IPS-18a (cell line): ENCODE data around the gene POLD3.

ENCODE experiments used
- H3K27ac ChIP-seq: one replicate; pipeline ENCODE4 v1.5.1; 2013; ENCODE audit warnings: low read length
- H3K27me3 ChIP-seq: one replicate; pipeline ENCODE4 v1.6.1; 2013; ENCODE audit warnings: mild to moderate bottlenecking, low read length; ENCODE audit not compliant: control insufficient read depth, insufficient read depth
- H3K36me3 ChIP-seq: one replicate; pipeline ENCODE4 v1.6.1; 2013; ENCODE audit warnings: low read depth, low read length; ENCODE audit not compliant: control insufficient read depth
- H3K4me1 ChIP-seq: one replicate; pipeline ENCODE4 v1.6.1; 2013; ENCODE audit warnings: low read depth, low read length; ENCODE audit not compliant: control insufficient read depth
- H3K4me3 ChIP-seq: one replicate; pipeline ENCODE4 v1.5.1; 2013; ENCODE audit warnings: low read length
- H3K9ac ChIP-seq: one replicate; pipeline ENCODE4 v1.6.1; 2013; ENCODE audit warnings: mild to moderate bottlenecking, low read length, moderate library complexity
- H3K9me3 ChIP-seq: one replicate; pipeline ENCODE4 v1.6.1; 2013; ENCODE audit warnings: low read depth, low read length; ENCODE audit not compliant: control insufficient read depth

The POLD3 gene

DNA sequence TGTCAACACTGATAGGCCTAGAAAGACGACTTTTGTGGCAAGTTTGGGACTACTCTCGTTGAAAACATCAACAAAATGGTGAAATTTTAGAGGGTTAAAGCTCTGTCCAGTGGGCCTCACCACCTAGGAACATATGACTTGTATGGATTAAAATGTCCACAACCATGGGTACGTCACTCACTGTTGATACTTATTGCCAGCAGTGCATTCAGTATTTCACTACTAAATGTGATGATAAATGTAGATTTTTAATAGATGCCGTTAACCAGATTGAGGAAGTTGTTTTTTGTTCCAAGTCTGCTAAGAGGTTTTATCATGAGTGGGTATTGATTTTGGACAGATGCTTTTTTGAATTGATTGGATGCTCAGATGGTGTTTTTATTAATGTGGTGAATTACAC is 33.7 kb downstream of the POLD3 start:
- no peaks in the 10 kb centered on the region for H3K9me3 ChIP-seq
- no peaks in the 10 kb centered on the region for H3K4me1 ChIP-seq
- peaks cover 25% of the 10 kb centered on the region for H3K36me3 ChIP-seq
- no peak overlapping the region for H3K4me3 ChIP-seq
- H3K27ac ChIP-seq = no peak overlapping the region
- H3K9ac ChIP-seq = no peak overlapping the region
- no peaks in the 10 kb centered on the region for H3K27me3 ChIP-seq

DNA sequence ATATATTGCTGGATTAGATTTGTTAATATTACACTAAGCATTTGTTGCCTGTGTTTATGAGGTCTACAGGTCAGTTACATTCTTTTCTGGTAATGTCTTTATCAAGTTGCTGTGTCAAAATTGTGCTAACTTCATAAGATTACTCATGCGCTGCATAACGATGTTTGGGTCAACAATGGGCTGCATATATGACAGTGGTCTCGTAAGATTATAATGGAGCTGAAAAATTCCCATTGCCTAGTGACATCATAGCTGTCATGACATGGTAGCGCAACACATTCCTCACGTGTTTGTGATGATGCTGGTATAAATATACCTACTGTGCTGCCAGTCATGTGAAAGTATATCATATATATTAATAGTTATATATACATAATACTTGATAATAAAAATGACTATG is 34.2 kb downstream of the POLD3 start:
- H3K27me3 ChIP-seq = no peaks in the 10 kb centered on the region
- no peak overlapping the region for H3K27ac ChIP-seq
- H3K4me3 ChIP-seq = no peak overlapping the region
- peaks cover 25% of the 10 kb centered on the region for H3K36me3 ChIP-seq
- H3K4me1 ChIP-seq = no peaks in the 10 kb centered on the region
- H3K9me3 ChIP-seq = no peaks in the 10 kb centered on the region
- no peak overlapping the region for H3K9ac ChIP-seq

DNA sequence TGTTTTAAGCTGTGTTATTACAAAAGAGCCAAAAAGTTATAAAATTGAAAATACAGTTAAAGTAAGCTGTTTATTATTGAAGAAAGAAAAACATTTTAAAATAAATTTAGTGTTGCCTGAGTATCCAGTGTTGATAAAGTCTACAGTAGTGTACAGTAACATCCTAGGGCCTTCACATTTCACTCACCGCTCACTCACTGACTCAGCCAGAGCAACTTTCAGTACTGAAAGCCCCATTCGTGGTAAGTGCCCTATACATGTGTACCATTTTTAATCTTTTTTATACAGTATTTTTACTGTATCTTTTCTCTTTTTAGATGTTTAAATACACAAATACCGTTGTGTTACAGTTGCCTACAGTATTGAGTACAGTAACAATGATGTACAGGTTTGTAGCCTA is 35.0 kb downstream of the POLD3 start:
- no peaks in the 10 kb centered on the region for H3K27me3 ChIP-seq
- no peak overlapping the region for H3K4me3 ChIP-seq
- no peaks in the 10 kb centered on the region for H3K9me3 ChIP-seq
- no peak overlapping the region for H3K27ac ChIP-seq
- no peaks in the 10 kb centered on the region for H3K4me1 ChIP-seq
- H3K36me3 ChIP-seq = peaks cover 31% of the 10 kb centered on the region
- H3K9ac ChIP-seq = no peak overlapping the region

DNA sequence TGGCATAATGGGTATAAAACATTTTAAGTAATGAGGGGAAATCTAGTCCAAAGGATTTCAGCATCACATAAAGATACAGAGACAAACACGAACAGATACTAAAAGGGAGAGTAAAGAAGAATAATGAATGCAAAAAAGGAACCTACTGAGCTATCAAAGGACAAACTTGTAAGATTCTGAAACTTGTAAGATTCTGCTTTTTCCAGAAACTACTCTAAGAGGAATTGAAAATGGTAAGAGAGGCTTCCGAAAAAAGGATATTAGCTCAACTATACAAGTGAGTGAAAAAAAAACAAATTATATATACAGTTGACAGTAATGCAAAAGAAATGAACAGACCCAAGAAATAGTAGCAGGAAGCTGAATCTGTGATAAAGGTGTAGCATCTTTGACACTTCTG is 37.7 kb downstream of the POLD3 start:
- no peaks in the 10 kb centered on the region for H3K4me1 ChIP-seq
- H3K9ac ChIP-seq = no peak overlapping the region
- H3K27me3 ChIP-seq = no peaks in the 10 kb centered on the region
- H3K36me3 ChIP-seq = peaks cover 42% of the 10 kb centered on the region
- no peak overlapping the region for H3K27ac ChIP-seq
- H3K4me3 ChIP-seq = no peak overlapping the region
- no peaks in the 10 kb centered on the region for H3K9me3 ChIP-seq

DNA sequence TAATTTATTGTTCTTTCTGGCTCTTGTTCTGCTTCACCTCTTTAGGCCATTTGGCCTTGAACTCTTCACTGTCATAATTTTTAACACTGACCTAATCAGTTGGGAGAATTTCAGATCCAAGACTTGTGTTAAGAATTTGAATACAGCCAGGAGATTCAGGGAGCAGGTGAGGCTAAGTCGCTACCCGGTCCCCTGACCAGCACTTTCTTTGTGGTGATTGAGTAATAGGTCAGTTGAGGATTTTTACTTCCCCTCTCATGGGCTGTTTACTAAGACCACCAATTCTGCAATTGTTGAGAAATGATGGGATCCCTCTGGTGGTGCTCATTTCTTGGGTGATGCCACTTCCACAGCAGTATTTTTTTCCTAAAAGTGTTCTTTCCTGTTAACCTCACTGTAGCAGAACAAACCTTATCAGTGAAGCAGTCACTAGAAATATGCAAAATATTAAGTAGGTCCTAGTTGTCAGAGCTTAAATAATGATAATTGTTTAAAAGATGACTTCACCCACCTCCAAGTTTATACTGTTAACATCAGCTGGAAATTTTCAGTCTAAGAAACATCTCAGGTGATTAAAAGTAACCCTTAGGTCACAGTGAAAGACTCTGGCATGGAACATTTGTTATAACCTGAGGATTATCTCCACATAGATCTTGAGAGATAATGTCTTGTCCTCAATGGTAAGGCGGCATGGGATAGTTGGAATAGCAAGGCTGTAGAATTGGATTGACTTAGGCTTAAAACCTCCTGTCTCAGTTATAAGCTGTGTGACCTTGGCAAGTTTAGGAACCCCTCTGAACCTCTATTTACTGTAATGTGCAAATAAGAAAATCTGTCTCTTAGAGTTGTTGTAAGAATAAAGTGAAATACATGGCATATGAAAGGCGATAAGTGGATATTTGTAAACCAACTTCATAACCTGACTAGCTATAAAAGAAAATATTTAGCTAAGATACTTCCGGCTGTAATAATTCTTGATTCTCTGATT is 41.3 kb downstream of the POLD3 start:
- Histone ChIP-seq H3K36me3 (peaks cover 60% of the 10 kb centered on the region), H3K4me1 (no peaks in the 10 kb centered on the region), H3K27ac (no peak overlapping the region)

DNA sequence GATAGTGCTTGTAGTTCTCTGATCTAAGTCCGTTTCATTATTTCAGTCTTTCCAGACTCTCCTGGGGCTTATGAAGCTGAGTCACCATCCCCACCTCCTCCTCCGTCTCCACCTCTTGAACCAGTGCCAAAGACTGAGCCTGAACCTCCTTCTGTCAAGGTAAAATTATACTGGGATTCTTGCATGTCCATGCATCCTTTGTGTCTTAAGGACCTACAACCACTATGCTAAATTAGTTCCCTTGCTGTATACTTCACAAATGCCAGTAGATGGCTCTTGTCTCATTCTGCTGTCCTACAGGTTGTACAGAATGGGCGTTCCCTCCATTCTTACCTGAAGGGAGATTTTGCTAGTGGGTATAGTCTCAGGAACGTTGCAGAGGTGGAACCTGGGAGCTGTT is 42.2 kb downstream of the POLD3 start:
- H3K4me3 ChIP-seq = no peak overlapping the region
- no peak overlapping the region for H3K27ac ChIP-seq
- H3K36me3 ChIP-seq = peaks cover 58% of the 10 kb centered on the region
- no peaks in the 10 kb centered on the region for H3K9me3 ChIP-seq
- H3K27me3 ChIP-seq = no peaks in the 10 kb centered on the region
- H3K9ac ChIP-seq = no peak overlapping the region
- no peaks in the 10 kb centered on the region for H3K4me1 ChIP-seq

More for the DNA sequence above, 41.3 kb downstream of the POLD3 start:
- H3K9me3 ChIP-seq = no peaks in the 10 kb centered on the region
- no peak overlapping the region for H3K9ac ChIP-seq
- H3K4me3 ChIP-seq = no peak overlapping the region
- H3K27me3 ChIP-seq = no peaks in the 10 kb centered on the region

DNA sequence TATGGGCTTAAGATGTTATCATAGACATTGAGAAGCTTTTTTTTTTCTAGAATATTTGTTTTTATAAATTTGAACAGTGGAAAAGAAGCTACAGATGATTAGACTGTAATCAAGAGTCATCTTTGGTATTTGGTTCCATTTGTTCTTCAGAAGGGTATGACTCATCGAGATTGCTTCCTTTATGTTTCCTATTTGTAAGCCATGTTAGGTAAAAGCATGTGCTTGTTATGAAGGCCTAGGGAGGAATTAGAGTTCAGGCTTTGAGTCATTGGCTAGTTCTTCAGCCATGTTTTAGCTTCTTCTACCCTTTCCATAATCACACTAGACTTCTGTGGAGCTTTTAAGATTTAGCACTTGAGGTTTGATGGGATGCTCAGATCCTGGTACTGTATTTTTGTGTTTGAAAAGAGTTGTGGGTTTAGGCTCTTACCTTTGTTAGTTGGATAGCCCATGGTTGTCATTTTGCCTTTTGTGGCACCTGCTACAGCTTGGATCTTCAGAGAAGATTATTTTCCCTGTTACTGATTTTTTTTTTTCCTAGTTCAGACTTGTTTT is 44.3 kb downstream of the POLD3 start:
- H3K27me3 ChIP-seq = no peaks in the 10 kb centered on the region
- peaks cover 67% of the 10 kb centered on the region for H3K36me3 ChIP-seq
- H3K4me3 ChIP-seq = no peak overlapping the region
- H3K9me3 ChIP-seq = no peaks in the 10 kb centered on the region
- H3K4me1 ChIP-seq = no peaks in the 10 kb centered on the region
- H3K9ac ChIP-seq = no peak overlapping the region
- no peak overlapping the region for H3K27ac ChIP-seq

DNA sequence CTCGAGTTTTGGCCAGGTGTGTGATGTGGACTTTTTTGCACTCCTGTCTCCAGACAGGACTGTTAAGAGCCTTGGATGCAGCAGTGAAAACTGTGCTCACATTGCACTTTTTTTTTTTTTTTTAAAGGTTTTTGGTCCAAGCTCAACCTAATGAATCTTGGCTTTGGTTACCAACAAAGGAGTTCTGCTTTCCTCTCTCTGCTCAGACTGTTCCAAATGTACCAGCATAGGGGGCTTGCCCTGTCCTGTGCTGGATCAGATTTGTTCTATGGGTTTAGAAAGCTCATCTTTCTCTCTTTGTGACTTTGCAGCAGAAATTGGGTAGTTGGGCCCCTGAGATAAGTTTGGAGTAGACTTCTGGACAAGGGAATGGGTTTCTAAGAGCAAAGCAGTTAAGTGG is 45.3 kb downstream of the POLD3 start:
- H3K27me3 ChIP-seq = no peaks in the 10 kb centered on the region
- peaks cover 68% of the 10 kb centered on the region for H3K36me3 ChIP-seq
- no peak overlapping the region for H3K4me3 ChIP-seq
- no peak overlapping the region for H3K9ac ChIP-seq
- no peak overlapping the region for H3K27ac ChIP-seq
- H3K4me1 ChIP-seq = no peaks in the 10 kb centered on the region
- no peaks in the 10 kb centered on the region for H3K9me3 ChIP-seq

DNA sequence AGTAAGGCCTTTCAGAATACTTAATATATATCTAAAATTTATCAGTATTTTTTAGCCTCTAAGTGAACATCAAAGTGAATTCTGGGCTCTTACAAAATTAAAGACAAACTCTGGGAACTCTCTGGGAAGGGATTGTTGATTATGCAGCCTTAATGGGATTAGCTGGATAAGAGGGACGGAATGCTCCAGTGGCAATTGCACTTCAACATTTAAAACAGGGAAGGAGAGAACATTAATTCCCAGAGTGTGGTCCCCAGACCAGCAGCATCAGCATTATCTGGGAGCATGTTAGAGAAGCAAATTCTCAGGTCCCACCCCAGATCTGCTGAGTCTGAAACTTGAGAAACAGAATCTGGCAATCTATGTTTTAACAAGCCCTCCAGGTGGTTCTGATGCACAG is 46.5 kb downstream of the POLD3 start:
- H3K36me3 ChIP-seq = peaks cover 66% of the 10 kb centered on the region
- H3K9me3 ChIP-seq = no peaks in the 10 kb centered on the region

DNA sequence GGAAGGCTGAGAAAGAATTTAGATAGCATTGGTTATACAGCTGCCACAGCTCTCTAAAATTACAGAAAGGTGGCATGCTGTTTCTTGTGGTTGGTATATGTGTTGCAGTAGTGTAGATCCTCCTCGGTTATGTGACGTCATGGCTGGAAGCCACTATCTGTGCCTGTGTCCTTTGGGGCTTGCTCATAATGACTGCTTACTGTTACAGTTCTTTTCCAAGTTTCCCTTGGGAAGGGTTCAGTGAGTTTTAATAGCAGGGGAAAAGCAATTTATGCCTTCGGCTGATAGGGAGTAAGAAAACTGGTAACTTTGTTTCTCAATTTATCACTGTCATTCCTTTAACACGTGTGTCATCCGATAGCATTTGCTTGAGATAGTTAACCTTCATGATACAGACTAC is 47.2 kb downstream of the POLD3 start:
- Histone ChIP-seq H3K4me3 (no peak overlapping the region), H3K36me3 (peaks cover 62% of the 10 kb centered on the region)

More for the DNA sequence above, 46.5 kb downstream of the POLD3 start:
- H3K27me3 ChIP-seq = no peaks in the 10 kb centered on the region
- H3K27ac ChIP-seq = no peak overlapping the region
- no peaks in the 10 kb centered on the region for H3K4me1 ChIP-seq
- no peak overlapping the region for H3K9ac ChIP-seq
- H3K4me3 ChIP-seq = no peak overlapping the region

DNA sequence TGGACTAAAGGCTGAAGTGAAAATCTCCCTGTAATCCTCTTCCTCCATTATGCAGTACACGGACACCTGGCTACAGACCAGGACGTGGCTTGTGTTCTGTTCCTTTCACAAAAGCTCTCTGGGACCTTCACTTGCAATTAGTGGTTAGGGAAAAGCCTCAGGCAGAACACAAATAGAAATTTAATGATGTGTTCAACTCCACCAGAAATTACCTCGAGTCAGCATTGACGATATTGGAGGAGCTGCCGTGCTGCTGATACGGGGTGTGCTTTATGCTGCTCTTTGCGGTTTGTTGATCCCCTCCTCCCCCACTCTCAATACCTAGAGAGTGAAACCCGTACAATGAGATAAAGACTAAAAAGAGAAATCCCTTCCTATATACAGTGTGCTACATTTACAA is 48.9 kb downstream of the POLD3 start:
- Histone ChIP-seq H3K9ac (no peak overlapping the region), H3K9me3 (no peaks in the 10 kb centered on the region), H3K4me3 (no peak overlapping the region), H3K27me3 (no peaks in the 10 kb centered on the region), H3K36me3 (peaks cover 46% of the 10 kb centered on the region), H3K4me1 (no peaks in the 10 kb centered on the region), H3K27ac (no peak overlapping the region)

More for the DNA sequence above, 47.2 kb downstream of the POLD3 start:
- Histone ChIP-seq H3K9ac (no peak overlapping the region), H3K9me3 (no peaks in the 10 kb centered on the region), H3K27me3 (no peaks in the 10 kb centered on the region), H3K4me1 (no peaks in the 10 kb centered on the region), H3K27ac (no peak overlapping the region)

DNA sequence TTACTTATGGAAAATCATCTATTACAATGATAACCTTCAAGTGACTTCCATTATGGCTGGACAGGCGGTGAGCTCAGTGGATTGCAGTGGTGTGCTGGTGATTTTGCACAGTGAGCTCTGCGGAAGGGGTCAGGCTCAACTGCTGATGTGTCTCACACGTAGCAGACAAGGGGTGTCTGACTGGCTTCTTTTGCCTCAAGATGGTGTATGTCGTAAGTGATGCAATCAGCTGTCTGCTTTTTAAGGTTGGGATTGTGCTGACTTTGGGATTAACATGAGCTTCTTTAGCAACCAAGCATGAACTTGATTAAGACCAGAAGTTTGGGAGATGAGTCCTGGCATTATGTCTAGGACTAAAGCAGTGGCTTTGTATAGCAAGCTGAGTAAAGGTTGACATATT is 49.5 kb downstream of the POLD3 start:
- no peaks in the 10 kb centered on the region for H3K27me3 ChIP-seq
- no peaks in the 10 kb centered on the region for H3K9me3 ChIP-seq
- peaks cover 39% of the 10 kb centered on the region for H3K36me3 ChIP-seq
- H3K4me3 ChIP-seq = no peak overlapping the region
- no peak overlapping the region for H3K27ac ChIP-seq
- H3K4me1 ChIP-seq = peaks cover 3% of the 10 kb centered on the region
- no peak overlapping the region for H3K9ac ChIP-seq
